HG02610 (cell line): ENCODE data around the gene IL13.

Experiments
- ATAC-seq: cut with Tn5 transposase; IDR thresholded peaks from one replicate; pipeline ENCODE4 v1.9.1; 2021; ENCODE audit warnings: mild to moderate bottlenecking, moderate library complexity; ENCODE audit not compliant: unreplicated experiment

IL13 gene

GRCh38 chr5:132655821-132656773, 1.9 kb upstream of the IL13 start:
- no peak for ATAC-seq

GRCh38 chr5:132656774-132657355, 1.1 kb upstream of the IL13 start:
- ATAC-seq, result no peak

- ATAC-seq, result no peak
These were observed 669 bp downstream of the IL13 start for GRCh38 chr5:132658381-132659302.

GRCh38 chr5:132659598-132660493, 1.9 kb downstream of the IL13 start:
- ATAC-seq, result no peak

GRCh38 chr5:132661231-132662003, 3.4 kb downstream of the IL13 start:
- ATAC-seq, result no peak

- no peak for ATAC-seq
These were observed 4.0 kb downstream of the IL13 start for GRCh38 chr5:132662004-132662401.

GRCh38 chr5:132662925-132663770, 5.2 kb downstream of the IL13 start:
- peak; percentile 61 for ATAC-seq

GRCh38 chr5:132663771-132664695, 6.1 kb downstream of the IL13 start:
- ATAC-seq, result peak; percentile 54

- ATAC-seq, result no peak
These were observed 6.8 kb downstream of the IL13 start for GRCh38 chr5:132664696-132665209.

GRCh38 chr5:132665574-132666080, 7.7 kb downstream of the IL13 start:
- ATAC-seq, result no peak

- no peak for ATAC-seq
These were observed 8.5 kb downstream of the IL13 start for GRCh38 chr5:132666310-132667123.

GRCh38 chr5:132667309-132667708, 9.3 kb downstream of the IL13 start:
- ATAC-seq, result no peak

- ATAC-seq, result no peak
These were observed 10.1 kb downstream of the IL13 start for GRCh38 chr5:132667761-132668705.

GRCh38 chr5:132668706-132669454, 10.9 kb downstream of the IL13 start:
- ATAC-seq, result no peak
